SIG-M5 treated with dmso at 0.1 percent for 504 hours (cell line): ENCODE data around the gene GDF11.

ENCODE experiments used
- DNase-seq: peaks from one replicate; lab custom pipeline; 2025; ENCODE audit not compliant: unreplicated experiment; lab: John Stamatoyannopoulos, UW

The GDF11 gene

DNA sequence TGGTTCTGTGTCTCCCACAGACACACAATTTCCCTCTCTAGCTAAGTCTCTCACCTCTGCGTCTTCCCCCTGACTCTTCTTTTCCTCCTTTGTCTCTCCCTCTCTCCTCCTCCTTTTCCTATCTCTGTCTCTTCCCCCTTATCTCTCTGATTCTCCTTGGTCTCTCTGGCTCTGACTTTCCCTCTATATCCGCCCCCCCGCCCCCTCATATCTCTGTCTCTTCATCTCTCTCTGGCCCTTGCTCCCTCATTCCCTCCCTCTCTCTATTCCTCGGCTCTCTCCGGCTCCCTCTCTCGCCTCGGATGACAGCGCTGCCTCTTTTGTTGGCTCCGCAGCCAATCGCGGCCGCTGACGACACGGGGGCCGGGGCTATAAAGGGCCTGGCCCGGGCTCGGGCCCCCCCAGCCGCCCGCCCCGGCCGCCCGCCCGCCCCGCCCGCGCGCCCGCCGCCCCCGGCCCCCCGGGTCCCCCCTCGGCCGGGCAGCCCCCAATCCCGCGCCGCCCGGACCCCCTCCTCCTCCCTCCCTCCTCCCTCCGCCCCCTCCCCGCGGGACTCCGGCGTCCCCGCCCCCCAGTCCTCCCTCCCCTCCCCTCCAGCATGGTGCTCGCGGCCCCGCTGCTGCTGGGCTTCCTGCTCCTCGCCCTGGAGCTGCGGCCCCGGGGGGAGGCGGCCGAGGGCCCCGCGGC, at the start of gene GDF11:
TSS of gene GDF11 (plus strand) at position 404 of the 687 bp plus-strand sequence. CDS start at position 599, 195 bp downstream.
- DNase-seq, result peak; percentile 82

DNA sequence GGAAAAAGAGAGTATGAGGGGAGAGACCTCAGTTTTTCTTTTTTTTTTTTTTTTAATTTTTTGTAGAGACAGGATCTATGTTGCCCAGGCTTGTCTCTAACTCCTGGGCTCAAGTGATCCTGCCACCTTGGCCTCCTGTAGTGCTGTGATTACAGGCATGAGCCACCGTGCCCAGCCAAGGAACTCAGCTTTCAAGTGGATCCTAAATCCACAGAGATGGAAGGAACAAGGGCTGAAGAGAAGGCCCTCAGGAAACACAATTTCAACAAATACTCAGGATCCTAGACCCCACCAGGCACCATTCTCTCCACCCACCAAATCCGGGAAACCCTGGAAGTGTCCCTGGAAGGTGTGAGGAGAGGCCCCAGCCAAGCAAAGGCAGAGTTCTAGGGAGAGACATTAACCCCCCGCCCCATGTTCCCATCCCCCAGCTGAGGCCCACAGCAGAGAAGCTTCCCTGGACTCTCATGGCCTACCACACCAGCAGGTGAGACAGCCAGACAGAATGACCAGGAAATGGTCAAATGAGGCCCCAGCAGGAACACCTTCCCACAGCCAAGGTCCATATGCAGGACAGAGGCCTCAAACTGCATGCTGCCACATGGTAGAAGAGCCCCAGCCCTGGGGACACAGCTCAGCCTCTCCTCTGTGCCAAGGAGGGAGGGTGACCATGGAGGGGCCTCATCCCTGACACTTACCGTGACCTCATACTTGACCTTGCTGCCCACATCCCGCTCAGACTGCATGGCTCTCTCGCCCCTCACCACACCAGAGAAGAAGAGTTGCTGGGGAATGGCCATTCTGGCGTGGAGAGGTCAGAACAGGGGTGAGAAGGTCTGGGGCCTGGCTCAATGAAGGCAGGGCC, 49.4 kb upstream of the GDF11 start:
- no peak for DNase-seq

DNA sequence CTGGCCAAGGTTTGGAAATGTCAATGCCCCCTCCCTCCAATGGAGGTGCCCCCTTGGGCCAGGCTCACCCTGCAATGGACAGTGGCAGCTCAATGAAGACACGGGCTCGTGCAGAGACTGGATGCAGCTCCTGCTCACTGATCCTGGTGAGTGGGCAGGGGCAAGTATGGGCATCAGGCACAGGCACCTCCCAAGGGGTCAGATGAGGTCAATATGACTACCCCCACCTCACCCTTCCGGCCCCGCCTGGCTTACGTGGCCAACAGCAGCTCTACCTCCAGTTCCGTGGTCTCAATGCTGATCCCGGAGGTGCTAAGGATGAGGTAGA, 48.8 kb upstream of the GDF11 start:
- DNase-seq, result no peak

DNA sequence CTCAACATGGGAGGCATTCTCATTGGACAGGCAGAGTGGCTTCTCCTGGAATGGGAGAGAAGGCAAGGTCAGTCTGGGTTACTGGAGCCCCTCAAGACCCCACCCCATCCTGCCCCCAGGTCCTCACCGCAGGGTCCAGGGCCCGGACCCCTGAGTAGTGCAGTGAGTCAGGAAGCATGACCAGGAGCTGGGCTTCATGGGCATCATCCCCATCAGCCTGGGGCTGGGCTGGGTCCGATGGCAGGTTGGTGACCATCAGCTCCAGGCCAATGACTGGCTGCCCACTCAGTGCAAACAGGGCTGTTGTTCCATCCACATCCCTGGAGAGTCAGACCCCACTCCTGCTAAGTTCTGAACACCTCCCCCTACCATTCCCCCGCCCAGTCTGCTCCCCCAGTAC, 48.3 kb upstream of the GDF11 start:
- DNase-seq, result no peak

DNA sequence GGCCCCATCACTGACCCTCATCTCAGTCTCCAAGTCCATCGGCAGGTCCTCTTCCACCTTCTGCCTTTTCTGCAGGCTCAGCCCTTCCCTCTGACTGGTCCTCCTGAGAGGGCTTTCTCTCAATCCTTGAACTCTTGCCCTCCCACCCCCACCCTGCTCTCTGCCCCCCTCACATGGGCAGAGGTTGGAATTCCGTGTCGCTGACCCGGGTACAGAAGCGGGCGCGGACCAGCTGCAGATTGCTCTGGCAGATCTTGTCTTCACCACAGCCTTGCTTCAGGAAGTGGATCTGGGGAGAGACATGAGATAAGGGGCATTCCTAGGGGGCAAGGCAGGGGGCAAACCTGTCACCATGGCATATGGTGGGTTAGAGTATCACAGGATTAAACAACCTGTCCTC, 47.6 kb upstream of the GDF11 start:
- DNase-seq, result no peak

DNA sequence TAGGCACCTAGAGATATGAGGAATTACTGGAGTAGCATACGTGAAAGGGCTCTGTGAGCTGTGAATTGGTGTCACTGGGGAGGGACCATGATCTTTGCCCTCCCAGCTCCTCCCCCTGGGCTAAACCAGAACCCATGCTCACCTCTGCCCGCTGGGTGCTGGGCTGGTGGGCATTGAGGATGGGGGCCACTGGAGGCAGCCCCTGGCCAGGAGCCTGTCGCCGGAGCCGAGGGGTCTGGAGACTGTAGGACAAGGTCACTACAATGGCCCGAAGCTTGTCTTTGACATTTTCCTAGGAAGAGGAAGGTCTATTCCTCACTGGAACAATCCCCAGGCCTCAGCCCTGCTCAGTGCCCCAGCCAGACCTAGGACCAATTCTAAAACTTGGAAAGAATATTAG, 46.8 kb upstream of the GDF11 start:
- no peak for DNase-seq

DNA sequence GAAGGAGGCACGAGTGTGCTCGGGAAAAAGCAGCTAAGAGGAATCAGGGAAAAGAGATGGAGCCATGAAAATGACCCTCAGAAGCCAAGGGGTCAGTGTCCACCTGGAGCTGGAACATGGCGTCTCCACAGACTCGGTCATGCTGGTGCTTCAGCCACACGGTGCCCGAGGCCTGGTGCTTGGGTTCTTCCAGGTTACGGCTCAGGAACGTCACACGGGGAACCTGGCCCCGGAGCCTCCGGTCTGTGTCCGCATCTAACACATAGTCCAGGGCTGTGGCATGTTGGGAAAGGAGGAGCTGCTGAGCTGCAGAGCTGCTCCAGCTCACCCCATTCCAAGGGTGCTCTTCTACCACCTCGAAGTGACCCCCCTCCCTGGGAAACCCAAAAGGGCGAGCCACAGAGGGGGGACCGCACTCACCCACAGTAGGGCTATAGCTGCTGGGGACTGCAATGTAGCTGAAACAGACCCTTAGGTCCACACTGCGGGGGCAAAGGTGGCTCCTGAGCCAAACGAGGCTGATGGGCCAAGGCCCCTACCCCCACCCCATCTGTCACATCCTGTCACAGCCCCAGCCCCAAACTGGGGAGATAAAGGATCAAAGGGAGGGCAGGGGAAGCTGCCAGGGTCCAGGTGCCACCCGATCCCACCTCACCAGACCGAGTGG, 46.0 kb upstream of the GDF11 start:
- no peak for DNase-seq

DNA sequence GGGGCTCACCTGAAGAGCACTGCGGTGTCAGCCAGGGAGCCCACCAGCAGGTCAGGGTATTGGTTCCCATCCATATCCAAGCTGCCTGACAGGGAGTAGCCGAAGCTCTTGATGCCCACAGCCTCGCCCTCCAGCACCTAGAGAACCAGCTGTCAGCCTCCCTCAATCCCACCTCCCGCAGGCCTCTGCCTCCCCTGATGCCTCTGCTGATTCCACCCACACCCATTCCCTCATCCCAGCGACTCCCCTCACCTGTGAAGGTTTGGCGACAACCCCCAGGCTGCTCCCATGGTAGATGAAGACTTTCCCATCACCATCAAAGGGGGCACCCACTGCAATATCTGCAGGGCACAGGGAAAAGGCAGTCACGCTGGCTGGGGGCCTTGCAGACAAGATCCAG, 45.2 kb upstream of the GDF11 start:
- DNase-seq, result no peak

DNA sequence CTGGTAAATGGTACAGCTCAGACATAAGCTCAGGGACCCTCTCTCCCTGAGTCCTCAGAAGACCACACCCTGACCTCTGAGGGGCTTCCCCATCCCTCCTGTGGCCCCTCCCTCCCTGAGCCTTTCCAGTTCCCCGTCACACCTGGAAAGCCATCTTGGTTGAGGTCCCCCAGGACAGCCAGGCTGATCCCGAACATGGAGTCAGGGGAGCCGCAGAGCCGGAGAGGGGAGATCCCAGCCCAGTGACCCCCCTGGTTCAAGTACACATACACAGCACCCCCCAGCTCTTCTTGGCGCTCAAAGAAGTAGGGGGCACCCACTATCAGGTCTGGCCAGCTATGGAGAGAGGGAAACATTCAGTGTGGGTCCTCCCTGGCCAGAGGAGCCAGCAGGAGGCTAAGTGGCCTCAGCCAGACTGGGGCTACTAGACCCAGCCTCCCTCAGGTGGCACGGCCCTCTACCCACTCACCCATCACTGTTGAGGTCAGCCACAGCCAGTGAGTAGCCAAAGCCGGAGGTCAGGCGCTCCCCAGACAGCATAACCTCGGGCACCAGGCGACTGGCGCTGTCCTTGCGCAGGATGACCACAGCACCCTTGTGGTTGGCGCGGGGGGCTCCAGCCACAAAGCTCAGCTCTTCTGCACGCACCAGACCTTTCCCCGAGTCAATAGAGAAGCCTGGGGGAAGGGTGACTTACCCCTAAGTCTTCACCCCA, 44.5 kb upstream of the GDF11 start:
- DNase-seq, result no peak

DNA sequence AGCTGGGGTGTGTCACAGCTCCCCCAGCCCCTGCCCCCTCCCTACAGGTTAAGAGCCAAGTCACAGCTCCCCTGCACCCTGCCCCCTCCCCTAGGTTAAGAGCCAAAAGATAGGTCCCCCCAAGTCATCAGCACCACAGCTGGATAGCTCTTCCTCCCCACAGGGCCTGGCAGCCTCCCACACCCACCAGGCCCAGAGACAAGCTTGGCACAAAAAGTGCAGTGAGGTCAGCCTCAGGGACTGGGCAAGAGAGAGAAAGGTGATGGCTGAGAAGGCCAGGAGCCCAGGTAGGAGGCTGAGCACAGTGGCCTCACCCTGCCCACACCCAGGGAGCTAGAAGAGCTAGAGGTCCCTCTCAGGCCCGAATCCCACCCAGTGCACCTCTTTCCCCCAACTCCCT, 44.0 kb upstream of the GDF11 start:
- DNase-seq, result no peak

DNA sequence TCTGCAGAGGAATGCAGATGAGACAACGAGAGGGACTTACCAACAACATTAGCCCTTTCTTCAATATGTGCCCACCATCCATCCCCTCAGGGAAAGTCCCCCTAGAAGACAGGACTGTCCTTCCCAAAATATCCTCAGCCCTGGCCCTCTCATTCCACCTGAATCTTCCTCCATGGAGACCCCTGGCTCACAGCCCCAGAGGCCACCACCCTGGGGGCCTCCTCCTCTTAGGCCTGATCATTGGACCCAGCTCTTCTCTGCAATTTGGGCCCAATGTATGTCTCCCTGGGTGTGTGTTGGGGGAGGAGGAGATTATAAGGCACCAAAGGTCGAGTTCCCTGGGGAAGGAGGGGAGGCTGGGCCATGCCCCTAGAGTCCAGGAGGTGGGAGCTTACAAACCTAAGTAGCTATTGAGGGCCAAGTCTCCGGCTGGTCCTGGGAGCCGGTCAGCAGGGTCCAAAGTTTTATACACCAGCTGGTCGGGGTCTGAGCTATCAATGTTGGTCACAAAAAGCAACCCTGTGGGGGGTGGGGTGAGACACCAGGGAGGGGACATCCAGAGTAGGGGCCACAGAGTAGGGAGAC, 43.4 kb upstream of the GDF11 start:
- no peak for DNase-seq

DNA sequence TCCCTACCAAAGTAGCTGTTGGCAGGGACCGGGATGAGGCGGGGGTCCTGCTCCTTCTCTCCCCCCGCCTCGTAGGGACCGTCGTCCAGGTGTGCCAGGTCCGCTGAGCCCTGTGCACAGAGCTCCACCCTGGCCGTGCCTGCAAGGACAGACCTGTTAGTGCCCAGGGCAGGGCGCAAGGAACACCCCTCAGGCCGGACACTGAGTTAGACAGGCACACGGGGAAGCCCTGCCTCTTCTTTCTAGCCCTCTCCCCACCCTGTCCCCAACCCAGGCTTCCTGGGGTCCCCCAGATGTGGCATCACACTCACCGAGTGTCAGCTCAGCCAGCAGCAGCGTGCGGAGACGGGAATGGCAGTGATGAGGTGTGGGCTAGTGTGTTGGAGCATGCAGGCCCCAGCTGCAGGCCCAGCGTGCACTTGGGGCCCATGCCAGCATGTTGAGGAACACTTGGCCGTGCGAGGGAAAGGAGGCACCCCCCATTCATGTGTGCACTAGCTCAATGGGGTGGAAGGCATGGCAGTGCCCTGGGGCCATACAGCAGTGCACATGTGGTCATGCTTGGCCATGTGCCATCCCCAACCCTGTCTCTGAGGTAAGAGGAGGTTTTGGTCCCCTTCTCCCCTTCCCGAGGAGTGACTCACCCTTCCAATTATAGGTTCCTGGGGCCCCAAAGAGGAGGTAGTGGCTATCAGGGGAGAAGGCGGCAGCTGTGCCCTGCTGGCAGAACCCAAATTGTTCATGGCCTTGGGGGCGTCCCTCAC, 42.5 kb upstream of the GDF11 start:
- DNase-seq, result peak; percentile 55

DNA sequence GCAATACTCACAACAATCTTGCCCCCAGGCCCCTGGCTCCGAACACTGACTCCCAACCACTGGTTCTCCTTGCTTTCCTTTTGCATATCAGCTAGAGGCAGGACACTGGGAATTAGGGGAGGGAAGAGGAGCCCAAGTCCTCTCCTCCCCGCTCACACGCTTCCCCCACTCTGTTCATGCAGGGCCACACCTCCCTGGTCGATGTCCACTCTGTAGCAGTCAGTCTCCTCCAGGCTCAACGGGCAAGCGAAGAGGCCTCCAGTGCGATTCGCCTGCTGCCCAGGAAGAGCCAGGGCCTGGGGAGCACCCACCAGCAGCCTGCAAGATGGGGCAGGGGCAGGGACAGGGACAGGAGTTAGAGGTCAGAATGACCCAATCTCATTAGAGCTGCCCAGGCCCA, 40.1 kb upstream of the GDF11 start:
- DNase-seq, result no peak

DNA sequence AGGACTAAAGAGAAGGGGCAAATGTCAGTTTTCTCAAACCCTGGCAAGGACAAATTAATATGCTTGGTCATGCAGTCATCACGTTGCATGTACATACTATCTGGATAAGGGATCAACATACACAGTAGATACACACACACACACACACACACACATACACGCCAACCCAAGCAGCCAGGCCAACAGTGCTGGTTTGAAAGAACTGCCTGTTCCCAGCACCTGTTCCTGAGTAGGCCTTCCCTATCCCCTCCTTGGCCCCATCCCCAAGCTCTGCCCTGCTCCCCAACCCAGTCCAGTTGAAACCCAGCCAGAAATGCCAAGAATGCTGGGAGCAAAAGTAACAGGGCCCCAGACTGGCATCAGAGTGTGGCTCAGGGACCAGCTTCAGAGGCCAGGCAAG, 39.6 kb upstream of the GDF11 start:
- DNase-seq, result no peak

DNA sequence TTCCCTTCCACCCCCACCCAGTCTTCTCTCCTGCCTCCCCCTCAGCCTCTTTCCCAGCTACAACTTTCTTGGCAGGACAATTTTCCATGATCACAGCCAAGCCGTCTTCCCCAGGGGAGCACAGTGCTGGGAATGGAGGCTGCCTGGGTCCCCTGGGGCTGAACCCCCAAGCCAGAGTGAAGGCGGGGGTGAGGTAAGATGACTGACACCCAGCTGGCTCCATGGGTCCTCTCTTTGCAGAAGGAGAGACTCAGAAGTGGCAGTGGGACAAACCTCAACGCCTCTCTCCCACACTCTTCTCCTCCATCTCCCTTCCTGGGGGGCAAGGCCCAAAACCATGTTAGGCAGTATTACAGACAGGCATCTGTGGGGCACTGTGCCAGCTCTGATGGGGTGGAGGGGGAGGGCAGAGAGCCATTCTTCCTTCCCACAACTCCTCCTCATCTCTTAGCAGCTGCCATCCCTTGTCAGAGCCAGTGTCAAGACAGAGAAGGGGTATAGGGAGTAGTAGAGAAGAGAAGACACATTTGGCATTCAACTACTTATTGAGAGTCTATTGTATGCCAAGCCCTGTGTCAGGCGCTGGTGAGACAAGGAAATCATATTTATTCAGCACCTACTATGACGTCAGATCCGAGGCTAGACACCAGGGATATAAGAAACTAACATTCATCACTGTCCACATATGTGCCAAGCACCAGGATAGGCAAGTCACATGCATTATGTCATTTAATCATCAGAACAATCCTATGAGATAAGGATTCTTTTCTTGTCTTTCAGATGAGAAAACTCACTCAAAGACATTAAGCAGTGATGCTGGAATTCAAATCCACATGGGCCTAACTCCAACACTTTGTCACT, 38.8 kb upstream of the GDF11 start:
- no peak for DNase-seq

DNA sequence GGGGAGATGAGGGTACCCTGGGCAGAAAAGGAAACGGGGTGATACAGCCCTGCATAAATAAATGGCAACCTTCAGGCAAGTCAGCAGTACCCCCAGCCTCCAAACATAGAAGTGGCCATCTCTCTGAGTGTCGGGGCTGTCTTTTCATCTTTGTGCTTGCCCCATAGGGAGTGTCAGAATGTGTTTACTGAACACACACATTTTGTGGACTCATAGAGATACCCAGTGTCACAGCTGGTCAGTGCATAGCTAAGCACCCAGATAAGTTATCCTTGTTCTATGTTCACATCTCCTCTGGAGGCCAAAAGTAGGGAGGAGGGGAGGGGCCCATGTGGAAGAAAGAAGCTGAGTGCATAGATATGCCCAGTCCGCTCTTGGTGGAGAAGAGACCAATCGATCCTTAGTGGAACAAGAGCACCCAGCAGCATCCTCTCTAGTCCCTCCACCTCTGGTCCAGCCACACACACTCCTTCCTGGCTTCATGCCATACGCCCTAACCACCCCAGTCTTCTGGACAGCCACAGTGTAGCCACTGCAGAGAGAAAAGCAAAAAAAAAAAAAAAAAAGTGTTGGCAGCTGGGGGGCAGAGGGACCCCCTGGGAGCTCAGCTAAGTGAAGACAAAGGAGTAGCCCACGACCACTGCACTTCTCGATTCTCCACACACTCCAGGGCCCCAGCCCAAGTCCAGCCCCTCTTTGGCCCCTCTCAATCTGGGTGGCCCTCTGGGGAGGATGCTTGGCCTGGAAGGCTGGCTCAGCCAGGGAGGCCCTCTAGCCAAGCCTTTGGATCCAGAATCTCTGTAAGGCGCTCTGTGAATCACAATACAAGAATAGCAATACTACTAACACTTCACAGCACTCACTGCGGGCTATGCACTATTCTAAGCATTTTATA, 37.9 kb upstream of the GDF11 start:
- no peak for DNase-seq

DNA sequence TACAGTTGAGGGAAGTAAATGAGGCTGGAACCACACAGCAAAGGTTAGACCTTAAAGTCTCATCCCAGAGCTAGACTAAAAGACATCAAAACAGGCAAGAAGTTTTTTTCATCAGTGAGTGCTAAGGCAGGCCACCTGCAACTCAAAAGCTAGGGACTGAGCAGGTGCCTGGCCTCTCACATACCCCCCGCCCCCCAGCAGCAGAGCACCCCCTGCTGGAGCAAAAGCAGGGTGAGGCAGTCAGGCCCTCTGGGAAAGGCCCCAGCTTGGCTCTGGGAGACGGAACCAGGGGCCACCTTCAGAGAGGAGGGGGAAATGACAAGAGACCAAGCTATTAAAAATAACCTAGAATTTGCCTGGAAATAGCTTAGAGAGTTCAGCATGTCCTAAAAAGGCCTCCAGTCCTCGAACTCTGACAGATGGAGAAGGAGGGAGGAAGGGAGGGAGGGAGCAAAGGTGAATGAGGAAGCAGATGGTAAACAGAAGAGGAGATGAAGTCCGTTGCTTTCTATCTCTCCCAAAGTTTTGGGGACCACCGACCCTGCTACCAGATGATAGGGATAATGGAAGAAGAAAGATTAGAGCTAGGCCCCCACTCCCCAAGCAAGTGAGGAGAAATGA, 37.0 kb upstream of the GDF11 start:
- no peak for DNase-seq
